HG03108 (cell line): ENCODE measurements around the gene LMF1.

ENCODE experiments used
- ATAC-seq: cut with Tn5 transposase; IDR thresholded peaks from one replicate; pipeline ENCODE4 v1.9.1; 2021; ENCODE audit warnings: moderate library complexity; ENCODE audit not compliant: unreplicated experiment

The LMF1 gene

GRCh38 chr16:986411-986810 is 15.6 kb upstream of the LMF1 start:
- no peak for ATAC-seq

GRCh38 chr16:985646-986400 is 15.0 kb upstream of the LMF1 start:
- no peak for ATAC-seq

- no peak for ATAC-seq
Measured at GRCh38 chr16:984736-985636, 14.2 kb upstream of the LMF1 start.

GRCh38 chr16:984121-984694 is 13.4 kb upstream of the LMF1 start:
- ATAC-seq, result no peak

GRCh38 chr16:983044-984030 is 12.6 kb upstream of the LMF1 start:
- ATAC-seq, result no peak

- no peak for ATAC-seq
Measured at GRCh38 chr16:982145-983043, 11.6 kb upstream of the LMF1 start.

GRCh38 chr16:981695-982144 is 10.9 kb upstream of the LMF1 start, which contains the start of gene SOX8:
Gene SOX8, plus strand, starts transcription at chr16:981770. Its CDS starts 153 bp downstream, at chr16:981923.
- ATAC-seq, result no peak

GRCh38 chr16:980595-980854 is 9.7 kb upstream of the LMF1 start:
- no peak for ATAC-seq

GRCh38 chr16:979859-980594 is 9.2 kb upstream of the LMF1 start:
- no peak for ATAC-seq

GRCh38 chr16:979147-979546 is 8.4 kb upstream of the LMF1 start:
- no peak for ATAC-seq

- no peak for ATAC-seq
Measured at GRCh38 chr16:978403-978802, 7.6 kb upstream of the LMF1 start.

GRCh38 chr16:977896-978295 is 7.1 kb upstream of the LMF1 start:
- no peak for ATAC-seq

- ATAC-seq, result no peak
Measured at GRCh38 chr16:977081-977701, 6.4 kb upstream of the LMF1 start.

GRCh38 chr16:976389-976931 is 5.7 kb upstream of the LMF1 start:
- ATAC-seq, result no peak

GRCh38 chr16:975291-975690 is 4.5 kb upstream of the LMF1 start:
- no peak for ATAC-seq

- ATAC-seq, result no peak
Measured at GRCh38 chr16:974611-975261, 4.0 kb upstream of the LMF1 start.

- no peak for ATAC-seq
Measured at GRCh38 chr16:974001-974601, 3.3 kb upstream of the LMF1 start.
